MCF 10A (cell line): Measurements from ENCODE around the gene MAEA. TPM values are rescaled to one million over a fixed set of nuclear protein-coding genes. Genes with fewer than 3 reads are reported as not detected.

ENCODE experiments used
- BruUV-seq: library from RNA; stranded (reverse); fragments of 400-500 nt; replicated peaks from 2 replicates; lab custom pipeline; 2021; lab: Mats Ljungman, UMichigan
- CTCF ChIA-PET: fragments of 300-600 bp; sonication (Branson Sonifier 250); formaldehyde crosslinking; extraction: SDS; loops from one replicate; lab custom pipeline; 2021; ENCODE audit warnings: antibody characterized with exemption, inconsistent platforms; lab: Yijun Ruan, JAX
- POLR2A ChIA-PET: fragments of 300-600, 350-650 bp; sonication (Branson Sonifier 250); formaldehyde crosslinking; extraction: SDS; loops from one replicate; lab custom pipeline; 2020; ENCODE audit warnings: antibody characterized with exemption, inconsistent platforms; lab: Yijun Ruan, JAX
- DNase-seq: peaks from one replicate; pipeline ENCODE4 v3.0.0-alpha.2; 2018; ENCODE audit not compliant: unreplicated experiment
- H3K27ac Mint-ChIP-seq: one replicate; pipeline ENCODE4 v1.8.0; 2022; ENCODE audit warnings: mild to moderate bottlenecking, low read depth, mixed read lengths; ENCODE audit not compliant: unreplicated experiment
- H3K27me3 Mint-ChIP-seq: one replicate; pipeline ENCODE4 v1.8.0; 2022; ENCODE audit warnings: mixed read lengths; ENCODE audit not compliant: insufficient read depth, unreplicated experiment
- H3K36me3 Mint-ChIP-seq: one replicate; pipeline ENCODE4 v1.8.0; 2022; ENCODE audit warnings: mild to moderate bottlenecking, moderate library complexity, mixed read lengths; ENCODE audit not compliant: insufficient read depth, unreplicated experiment
- H3K4me1 Mint-ChIP-seq: one replicate; pipeline ENCODE4 v1.8.0; 2022; ENCODE audit warnings: mixed read lengths; ENCODE audit not compliant: insufficient read depth, unreplicated experiment
- H3K4me3 Mint-ChIP-seq: one replicate; pipeline ENCODE4 v1.8.0; 2022; ENCODE audit warnings: mild to moderate bottlenecking, moderate library complexity, mixed read lengths; ENCODE audit not compliant: unreplicated experiment
- H3K9me3 Mint-ChIP-seq: one replicate; pipeline ENCODE4 v1.8.0; 2022; ENCODE audit warnings: mixed read lengths; ENCODE audit not compliant: unreplicated experiment
- CTCF ChIP-seq: fragments of 200-600 bp; IDR thresholded peaks from one replicate; pipeline ENCODE4 v1.8.0; 2022; ENCODE audit warnings: antibody characterized with exemption, mild to moderate bottlenecking; ENCODE audit not compliant: unreplicated experiment
- intact Hi-C: fragments of 100-400 bp; cut with micrococcal nuclease; formaldehyde crosslinking; loops from 2 replicates; pipeline ENCODE4 v1.14.1; 2022
- total RNA-seq: library from RNA; stranded (reverse); gene quantifications from 2 replicates; pipeline ENCODE4 v1.2.3, GENCODE V29; 2022

The MAEA gene
- total RNA-seq, 1 experiment from 2014 or later: 89.6 TPM

GRCh38 chr4:1365271-1366178 lies 75.8 kb downstream of the MAEA start:
- BruUV-seq: no TSS peak
- TF ChIP-seq CTCF: no peak
- CTCF ChIA-PET: interaction anchor here (1.0 to 1.9 kb wide), 2 partner anchors 9 to 11 kb away, joined by 4 to 10 read pairs; no protein-coding TSS in a partner anchor
- no peak overlapping the region for H3K4me3 Mint-ChIP-seq
- intact Hi-C loops: no loop called here
- H3K9me3 Mint-ChIP-seq: no peaks in the 10 kb centered on the region
- no peak overlapping the region for H3K27ac Mint-ChIP-seq
- POLR2A ChIA-PET: no interaction called here
- no peaks in the 10 kb centered on the region for H3K27me3 Mint-ChIP-seq
- H3K4me1 Mint-ChIP-seq: no peaks in the 10 kb centered on the region
- DNase-seq: no peak
- peaks cover 21% of the 10 kb centered on the region for H3K36me3 Mint-ChIP-seq

- no peak for DNase-seq
- no peaks in the 10 kb centered on the region for H3K9me3 Mint-ChIP-seq
- H3K4me1 Mint-ChIP-seq: no peaks in the 10 kb centered on the region
- intact Hi-C loops: no loop called here
- peaks cover 25% of the 10 kb centered on the region for H3K36me3 Mint-ChIP-seq
- no peak overlapping the region for H3K4me3 Mint-ChIP-seq
- CTCF ChIA-PET: interaction anchor here (0.6 to 1.9 kb wide), 2 partner anchors 10 to 267 kb away, joined by 3 to 10 read pairs; no protein-coding TSS in a partner anchor
- POLR2A ChIA-PET: no interaction called here
- H3K27me3 Mint-ChIP-seq: no peaks in the 10 kb centered on the region
- H3K27ac Mint-ChIP-seq: no peak overlapping the region
- BruUV-seq: no TSS peak
- no peak for TF ChIP-seq CTCF
These were observed 76.9 kb downstream of the MAEA start for GRCh38 chr4:1366371-1367229.

- CTCF ChIA-PET: interaction anchor here (0.7 kb wide), 1 partner anchor 238 kb away, joined by 3 read pairs; no protein-coding TSS in a partner anchor
- TF ChIP-seq CTCF: no peak
- H3K4me1 Mint-ChIP-seq: no peaks in the 10 kb centered on the region
These were observed 77.7 kb downstream of the MAEA start for GRCh38 chr4:1367230-1367935.

More at GRCh38 chr4:1367230-1367935, 77.7 kb downstream of the MAEA start:
- H3K9me3 Mint-ChIP-seq: no peaks in the 10 kb centered on the region
- DNase-seq: no peak
- no TSS peak for BruUV-seq
- POLR2A ChIA-PET: no interaction called here
- H3K36me3 Mint-ChIP-seq: peaks cover 32% of the 10 kb centered on the region
- no peaks in the 10 kb centered on the region for H3K27me3 Mint-ChIP-seq
- intact Hi-C loops: no loop called here
- H3K4me3 Mint-ChIP-seq: no peak overlapping the region
- no peak overlapping the region for H3K27ac Mint-ChIP-seq
